Stimulated activated CD4-positive, alpha-beta T cell treated with anti-CD3 and anti-CD28 coated beads, Interleukin-1b, Interleukin-23, amount 100 ng/mL, for 4 hours (primary cell): Measurements from ENCODE around the gene HAUS5.
"Not testable (repeated sequence)": the region's sequence is repeated elsewhere in the genome, so short reads cannot be mapped to it uniquely, and the experiment has no call there.

Experiments used
- DNase-seq, 2 donors: peaks; one replicate each; pipeline ENCODE4 v3.0.0-alpha.2; 2020; ENCODE audit warnings: low read depth in 2 of 2

Gene HAUS5, protein sequence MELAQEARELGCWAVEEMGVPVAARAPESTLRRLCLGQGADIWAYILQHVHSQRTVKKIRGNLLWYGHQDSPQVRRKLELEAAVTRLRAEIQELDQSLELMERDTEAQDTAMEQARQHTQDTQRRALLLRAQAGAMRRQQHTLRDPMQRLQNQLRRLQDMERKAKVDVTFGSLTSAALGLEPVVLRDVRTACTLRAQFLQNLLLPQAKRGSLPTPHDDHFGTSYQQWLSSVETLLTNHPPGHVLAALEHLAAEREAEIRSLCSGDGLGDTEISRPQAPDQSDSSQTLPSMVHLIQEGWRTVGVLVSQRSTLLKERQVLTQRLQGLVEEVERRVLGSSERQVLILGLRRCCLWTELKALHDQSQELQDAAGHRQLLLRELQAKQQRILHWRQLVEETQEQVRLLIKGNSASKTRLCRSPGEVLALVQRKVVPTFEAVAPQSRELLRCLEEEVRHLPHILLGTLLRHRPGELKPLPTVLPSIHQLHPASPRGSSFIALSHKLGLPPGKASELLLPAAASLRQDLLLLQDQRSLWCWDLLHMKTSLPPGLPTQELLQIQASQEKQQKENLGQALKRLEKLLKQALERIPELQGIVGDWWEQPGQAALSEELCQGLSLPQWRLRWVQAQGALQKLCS

DNA sequence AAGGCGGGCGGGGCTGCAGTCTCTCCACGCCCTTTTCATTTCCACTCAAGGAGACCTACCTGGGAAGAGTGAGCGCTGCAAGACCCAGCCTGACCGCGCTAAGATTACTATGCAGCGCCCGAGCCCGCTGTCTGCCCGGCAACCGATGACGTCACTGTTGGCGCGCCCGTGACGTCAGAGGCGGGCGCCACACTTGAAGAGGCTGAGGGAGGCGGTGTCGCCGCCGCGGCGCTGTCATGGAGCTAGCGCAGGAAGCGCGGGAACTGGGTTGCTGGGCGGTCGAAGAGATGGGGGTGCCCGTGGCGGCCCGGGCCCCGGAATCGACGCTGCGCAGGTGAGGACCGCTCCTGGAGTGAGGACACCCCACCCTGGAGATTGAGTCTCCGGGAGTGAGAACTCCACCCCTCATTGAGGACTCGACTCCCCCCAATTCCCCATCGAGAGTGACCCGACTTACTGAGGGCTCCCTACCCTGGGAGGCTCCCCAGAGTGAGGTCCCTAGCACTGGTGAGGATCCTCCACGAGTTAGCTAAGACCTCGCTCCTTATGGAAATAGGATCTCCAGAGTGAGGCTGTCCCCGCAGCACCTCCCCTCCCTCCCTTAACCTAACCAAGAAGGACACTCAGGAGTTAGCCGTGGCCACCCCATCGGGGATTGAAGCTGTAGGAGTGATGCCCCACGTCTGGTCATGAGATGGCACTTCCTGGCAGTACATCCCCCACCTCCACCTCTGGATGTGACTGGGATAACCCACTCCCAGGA is at the start of gene HAUS5:
Gene HAUS5 (plus strand): TSS at position 177 of the 763 bp plus-strand sequence. CDS start 60 bp downstream, at position 237.
- peak; percentile 95 for DNase-seq

DNA sequence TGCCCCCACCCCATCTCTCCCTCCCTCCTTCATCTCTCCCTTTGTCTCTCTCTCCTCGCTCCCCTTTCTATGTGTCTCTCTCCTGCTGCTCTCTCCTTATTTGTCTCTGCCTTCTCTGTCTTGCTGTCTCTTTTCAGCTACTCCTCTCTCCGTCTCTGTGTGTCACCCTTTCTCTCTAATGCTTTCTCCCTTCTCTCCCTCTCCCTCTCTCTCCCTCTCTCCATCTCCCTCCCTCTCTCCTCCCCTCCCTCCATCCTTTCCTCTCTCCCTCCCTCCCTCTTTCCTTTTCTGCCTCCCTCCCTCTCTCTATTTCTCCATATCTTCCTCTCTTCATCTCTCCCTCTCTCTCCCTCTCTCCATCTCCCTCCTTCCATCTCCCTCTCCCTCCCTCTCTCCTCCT is 49.8 kb upstream of the HAUS5 start:
- DNase-seq: no peak

DNA sequence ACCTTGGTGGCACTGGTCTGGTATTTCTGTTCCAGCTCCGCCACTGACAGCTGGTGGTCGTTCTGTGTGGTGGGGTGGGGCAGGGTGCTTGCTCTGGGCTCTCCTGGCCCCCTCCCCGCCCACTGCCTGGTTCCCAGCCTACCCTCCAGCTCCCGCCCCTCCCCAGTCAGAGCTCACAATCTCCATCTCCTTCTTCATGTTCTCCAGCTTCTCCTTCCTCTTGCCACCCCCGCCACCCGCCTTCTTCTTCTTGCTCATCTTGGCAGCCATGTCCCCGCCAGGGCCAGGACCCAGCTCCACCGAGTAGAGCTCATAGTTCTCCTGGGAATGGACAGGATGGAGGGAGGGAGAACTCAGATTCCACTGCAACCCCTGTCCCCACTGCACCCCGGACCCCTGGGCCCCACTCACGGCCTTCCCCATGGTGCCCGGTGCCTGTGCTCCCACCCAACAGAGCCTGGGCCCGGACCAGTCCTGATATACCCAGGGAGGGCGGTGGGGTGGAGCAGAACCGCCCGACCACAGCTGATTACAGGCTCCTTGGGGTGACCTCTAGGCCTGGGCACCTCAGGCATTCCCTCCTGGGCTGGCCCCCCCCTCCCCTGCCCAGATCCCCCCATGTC is 49.2 kb upstream of the HAUS5 start, which contains the start of gene ATP4A:
Gene ATP4A (minus strand): TSS at position 452 of the 623 bp plus-strand sequence. CDS start 29 bp downstream, at position 423.
- no peak for DNase-seq

DNA sequence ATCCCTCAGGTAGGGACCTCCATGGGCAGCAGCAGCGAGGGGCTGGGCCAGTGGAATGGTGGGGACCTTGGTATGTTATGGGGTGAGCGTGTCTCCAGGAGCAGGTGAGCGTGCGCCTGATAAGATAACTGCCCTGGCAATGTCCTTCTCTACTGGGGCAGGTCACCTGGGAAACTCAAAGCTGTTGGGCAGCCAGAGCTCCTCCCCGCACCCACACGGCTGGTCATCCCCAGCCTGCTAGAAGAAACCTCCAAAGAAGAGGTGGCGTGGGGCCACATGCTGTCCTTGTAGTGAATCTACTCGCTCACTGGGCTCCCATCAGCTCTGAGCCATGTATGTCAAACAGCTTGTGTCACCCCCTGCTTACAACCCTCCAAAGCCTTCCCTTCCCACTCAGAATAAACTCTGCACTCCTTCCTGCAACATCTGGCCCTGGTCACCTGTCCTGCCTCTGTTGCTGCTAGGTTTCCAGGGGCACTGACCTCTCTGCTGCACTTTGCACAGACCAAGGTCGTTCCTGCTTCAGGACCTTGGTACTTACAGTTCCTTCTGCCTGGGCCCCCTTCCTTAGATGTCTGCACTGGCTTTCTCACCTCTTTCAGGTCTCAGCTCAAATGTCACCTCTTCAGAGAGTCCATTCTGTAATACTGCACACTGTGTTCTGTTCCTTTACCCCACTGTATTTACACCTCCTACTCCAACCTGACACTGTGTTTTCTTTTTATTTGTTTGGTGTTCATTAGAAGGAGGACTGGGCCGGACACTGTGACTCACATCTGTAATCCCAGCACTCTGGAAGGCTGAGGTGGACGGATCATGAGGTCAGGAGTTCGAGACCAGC is 47.3 kb upstream of the HAUS5 start:
- no peak for DNase-seq

DNA sequence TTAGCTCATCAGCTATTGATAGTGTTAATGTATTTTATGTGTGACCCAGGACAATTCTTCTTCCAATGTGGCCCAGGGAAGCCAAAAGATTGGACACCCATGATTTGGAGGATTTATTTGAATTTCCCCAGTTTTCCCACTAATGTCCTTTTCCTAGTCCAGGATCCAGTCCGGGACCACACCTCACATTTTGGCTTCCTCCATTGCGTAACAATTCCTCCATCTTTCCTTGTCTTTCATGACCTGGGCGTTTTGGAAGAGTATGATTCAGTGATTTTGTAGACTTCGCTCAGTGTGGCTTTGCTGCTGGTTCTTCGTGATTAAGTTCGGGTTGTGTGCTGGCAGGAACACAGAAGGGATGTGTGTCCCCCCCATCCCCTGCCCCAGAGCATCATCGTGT is 45.8 kb upstream of the HAUS5 start:
- DNase-seq: no peak

DNA sequence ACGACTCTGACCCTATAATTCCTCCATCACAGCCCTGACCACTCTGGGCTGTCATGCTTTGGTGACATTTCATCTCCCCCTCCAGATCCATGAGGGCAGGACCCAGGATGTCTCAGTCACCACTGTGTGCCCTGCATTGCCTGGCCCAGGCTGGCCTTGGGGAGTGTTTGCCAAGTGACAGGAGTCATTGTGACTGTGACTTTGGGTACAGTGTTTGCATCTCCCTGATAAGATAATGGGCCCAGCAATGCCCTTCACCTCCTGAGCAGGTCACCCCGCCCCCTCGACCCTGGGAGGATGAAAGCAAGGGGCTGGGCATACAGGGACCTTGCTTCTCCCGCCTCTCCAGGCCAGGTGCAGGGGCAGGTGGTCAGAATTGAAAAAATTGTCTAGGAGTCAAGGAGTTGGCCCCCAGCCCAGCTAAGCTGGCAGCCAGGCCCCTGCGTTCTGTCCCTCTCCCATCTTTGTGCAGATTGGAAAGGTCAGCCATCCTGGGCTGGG is 43.2 kb upstream of the HAUS5 start:
- no peak for DNase-seq

DNA sequence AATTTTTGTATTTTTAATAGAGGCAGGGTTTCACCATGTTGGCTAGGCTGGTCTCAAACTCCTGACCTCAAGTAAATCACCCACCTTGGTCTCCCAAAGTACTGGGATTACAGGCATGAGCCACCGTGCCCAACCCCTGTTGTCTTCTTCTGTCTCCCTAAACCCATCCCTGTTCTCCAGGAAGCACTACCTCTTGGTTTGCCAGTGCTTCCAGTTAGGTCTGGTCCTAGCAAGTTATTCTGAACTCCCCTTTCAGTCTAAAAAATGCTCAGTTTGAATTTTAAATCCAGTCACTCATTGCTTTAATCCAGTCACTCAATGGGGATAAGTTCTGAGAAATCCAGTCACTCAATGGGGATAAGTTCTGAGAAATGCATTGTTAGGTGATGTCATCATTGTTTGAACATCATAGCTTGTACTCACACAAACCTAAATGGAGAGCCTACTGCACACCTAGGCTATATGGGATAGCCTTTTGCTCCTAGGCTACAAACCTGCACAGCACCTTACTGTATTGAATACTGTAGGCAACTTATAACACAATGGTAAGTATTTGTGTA is 41.0 kb upstream of the HAUS5 start:
- no peak for DNase-seq

DNA sequence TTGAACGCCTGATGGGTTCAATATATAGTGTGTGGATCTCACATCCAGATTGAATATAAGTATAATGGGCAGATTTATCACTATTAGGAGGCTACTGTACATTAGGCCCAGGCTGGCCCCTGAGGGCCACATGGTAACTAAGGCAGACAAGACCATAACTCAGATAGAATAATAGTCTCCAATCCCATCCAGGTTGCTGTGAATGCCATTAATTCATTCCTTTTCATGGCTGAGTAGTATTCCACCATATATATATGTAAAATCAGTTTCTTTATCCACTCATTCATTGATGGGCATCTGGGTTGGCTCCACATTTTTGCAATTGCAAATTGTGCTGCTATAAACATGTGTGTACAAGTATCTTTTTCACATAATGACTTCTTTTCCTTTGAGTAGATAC is 34.6 kb upstream of the HAUS5 start:
- DNase-seq: no peak

DNA sequence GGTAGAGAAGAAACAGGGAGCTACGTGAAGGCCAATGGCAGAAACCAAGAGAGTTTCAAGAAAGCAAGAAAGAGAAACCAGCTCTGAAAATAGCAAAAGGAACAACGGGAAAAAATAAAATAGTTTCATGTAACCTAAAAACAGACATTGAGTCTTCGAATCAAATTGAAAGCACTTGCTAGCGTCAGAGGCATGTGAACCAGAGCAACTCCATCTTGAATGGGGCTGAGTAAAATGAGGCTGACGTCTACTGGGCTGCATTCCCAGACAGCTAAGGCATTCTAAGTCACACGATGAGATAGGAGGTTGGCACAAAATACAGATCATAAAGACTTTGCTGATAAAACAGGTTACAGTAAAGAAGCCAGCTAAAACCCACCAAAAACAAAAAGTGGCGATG is 33.8 kb upstream of the HAUS5 start:
- DNase-seq: no peak

DNA sequence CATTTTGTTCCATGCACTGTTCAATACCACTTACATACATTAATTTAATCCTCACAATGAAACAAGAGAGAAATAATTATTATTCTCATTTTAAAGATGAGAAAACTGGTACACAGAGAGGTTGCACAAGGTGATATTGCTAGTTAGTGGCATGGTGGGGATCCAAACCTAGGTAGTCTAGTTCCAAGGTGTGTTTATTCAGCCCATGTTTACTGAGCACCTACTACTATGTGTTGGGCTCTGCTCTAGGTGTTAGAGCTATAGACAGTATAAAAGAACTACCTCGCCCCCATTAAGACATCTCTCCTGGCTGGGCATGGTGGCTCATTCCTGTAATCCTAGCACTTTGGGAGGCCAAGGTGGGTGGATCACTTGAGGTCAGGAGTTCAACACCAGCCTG is 29.8 kb upstream of the HAUS5 start:
- DNase-seq: no peak

DNA sequence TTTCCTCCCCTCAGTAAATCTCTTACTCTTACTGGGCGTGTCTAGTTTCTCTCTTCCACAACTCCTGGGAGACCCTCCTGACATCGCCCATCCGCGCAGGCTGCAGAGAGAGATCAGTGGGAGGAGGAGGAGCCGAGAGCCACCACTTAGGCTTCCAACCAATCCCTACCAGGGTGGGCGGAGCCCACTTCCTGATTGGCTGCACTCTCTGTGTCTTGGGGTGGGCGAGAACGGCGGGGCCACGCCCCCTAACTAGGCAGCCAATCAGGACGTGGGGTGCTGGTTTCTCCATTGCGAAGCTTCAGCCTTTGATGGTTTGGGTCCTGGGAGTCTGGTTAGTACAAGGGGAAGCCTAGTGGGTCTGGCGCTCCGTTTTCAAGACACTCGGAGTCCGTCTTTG is 26.7 kb upstream of the HAUS5 start, which contains the start of gene PMIS2:
Gene PMIS2 (plus strand): TSS at position 326 of the 400 bp plus-strand sequence. CDS start 87 bp downstream, outside the sequence.
- DNase-seq: no peak

DNA sequence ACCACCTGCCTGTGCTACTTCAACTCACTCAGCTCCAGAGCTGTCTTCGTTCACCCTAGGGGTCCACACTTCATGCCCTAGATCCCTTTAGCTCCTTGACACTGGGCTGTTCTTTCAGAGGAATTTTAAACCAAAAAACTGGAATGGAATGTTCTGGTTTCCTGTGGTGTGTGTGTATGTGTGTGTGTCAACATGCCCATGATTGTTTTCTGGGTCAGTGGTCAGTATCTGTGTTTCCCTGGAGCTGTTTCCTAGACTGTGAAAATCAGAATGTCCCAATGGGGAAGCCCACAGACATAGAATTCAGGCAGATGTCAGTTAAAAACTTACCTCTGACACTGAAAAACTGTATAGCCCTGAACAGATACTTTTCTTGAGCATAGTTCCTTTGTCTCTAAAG is 25.2 kb upstream of the HAUS5 start:
- no peak for DNase-seq

DNA sequence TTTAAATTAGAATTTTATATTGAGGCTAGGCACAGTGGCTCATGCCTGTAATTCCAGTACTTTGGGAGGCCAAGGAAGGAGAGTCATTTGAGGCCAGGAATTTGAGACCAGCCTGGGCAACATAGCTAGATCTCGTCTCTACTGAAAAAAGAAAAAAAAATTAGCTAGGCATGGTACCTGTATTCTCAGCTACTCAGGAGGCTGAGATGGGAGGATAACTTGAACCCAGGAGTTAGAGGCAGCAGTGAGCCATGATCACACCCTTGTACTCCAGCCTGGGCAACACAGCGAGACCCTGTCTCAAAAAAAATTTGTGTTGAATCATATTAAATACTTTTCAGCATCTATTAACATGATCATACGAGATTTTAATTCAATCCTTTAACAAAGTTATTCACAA is 21.7 kb upstream of the HAUS5 start:
- no peak for DNase-seq

DNA sequence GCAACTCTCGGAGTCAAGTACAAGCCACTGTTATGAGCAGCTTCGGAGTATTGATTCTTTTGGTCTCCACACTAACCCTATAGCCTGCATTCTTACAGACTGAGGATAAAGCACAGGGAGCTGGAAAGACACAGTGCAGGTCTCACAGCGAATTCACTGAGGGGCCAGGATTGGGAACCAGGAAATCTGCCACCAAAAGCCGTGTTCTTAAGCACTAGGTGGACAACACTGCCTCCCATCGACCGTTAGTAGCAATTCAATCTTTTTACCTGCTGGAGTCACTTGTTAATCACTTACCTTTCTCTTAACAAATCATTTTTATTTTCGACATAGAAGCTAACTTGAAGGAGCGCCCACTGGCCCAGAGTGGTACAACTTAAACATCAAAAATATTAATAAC is 20.3 kb upstream of the HAUS5 start:
- no peak for DNase-seq

DNA sequence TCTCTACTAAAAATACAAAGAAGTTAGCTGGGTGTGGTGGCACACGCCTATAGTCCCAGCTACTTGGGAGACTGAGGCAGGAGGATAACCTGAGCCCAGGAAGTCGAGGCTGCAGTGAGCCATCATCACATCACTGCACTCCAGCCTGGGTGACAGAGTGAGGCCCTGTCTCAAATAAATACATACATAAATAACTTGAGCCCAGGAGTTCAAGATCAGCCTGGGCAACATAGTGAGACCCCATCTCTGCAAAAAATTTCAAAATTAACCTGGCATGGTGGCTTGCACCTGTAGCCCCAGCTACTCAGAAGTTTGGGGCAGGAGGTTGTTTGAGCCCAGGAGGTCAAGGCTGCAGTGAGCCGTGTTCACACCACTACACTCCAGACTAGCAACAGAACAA is 17.5 kb upstream of the HAUS5 start:
- not testable (repeated sequence) for DNase-seq

DNA sequence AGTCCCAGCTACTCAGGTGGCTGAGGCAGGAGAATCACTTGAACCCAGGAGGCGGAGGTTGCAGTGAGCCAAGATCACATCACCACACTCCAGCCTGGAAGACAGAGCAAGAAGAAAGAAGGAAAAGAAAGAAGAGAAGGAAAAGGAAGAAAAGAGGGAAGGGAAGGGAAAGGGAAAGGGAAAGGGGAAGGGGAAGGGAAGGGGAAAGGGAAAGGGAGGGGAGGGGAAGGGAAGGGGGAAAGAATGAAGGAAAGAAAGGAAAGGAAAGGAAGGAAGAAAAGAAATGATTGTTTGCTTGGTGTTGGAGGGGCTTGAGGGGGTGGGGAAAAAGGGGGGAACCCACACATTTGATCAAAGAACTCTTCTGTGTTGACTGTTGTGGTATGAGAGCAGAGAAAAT is 16.6 kb upstream of the HAUS5 start:
- DNase-seq: no peak

DNA sequence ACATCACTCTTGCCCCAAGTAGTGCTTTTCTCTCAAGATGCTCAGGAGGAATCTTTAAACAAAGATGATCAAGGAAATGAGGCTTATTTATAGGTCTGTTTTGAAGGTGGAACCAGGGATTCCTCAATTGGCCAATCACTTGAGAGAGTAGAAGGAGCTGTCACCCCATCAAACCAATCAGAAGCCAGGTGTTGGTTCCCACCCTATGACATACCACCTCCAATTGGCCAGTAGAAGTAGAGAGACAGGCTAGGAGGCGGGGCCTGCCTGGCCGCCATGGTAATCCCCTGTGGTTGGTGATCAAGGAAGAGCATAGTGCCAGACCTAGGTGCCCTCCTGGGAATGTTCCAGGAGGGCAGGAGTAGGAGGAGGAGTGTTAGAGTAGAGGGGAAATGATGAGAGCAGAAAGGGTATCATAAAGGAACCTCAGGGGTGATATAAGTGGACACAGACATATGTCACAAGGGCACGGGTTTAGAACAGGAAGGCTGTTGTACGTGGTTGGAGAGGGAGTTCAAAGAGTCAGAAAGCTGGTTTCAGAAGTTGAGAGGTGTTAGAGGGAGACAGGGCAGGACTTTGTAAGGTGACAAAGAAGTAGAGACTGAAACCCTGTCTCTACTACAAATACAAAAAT is 16.1 kb upstream of the HAUS5 start:
- no peak for DNase-seq

DNA sequence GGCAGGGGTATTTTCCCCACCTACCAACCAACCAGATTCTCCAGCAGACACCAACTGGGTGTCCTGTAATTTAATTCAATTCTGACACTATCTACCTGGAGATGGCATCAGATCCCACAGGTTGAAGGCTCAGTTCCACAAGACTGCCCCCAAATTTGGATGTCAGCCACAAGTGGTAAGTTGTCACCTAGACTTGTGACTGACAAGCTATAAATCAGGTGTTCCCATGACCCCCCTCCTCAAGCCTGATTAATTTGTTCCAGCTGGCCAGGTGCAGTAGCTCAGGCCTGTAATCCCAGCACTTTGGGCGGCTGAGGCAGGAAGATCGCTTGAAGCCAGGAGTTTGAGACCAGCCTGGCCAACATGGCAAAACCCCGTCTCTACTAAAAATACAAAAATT is 10.6 kb upstream of the HAUS5 start:
- DNase-seq: no peak

DNA sequence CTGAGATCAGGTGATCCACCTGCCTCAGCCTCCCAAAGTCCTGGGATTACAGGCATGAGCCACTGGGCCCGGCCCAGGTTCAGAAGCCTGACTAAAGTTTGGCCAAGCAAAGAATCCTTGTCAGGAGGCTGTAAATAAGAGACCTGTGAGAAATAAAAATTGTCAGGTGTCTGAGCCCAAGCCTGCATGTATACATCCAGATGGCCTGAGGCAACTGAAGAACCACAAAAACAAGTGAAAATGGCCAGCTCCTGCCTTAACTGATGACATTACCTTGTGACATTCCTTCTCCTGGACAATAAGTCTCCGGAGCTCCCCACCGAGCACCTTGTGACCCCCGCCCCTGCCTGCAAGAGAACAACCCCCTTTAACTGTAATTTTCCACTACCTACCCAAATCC is 8.1 kb upstream of the HAUS5 start:
- not testable (repeated sequence) for DNase-seq

DNA sequence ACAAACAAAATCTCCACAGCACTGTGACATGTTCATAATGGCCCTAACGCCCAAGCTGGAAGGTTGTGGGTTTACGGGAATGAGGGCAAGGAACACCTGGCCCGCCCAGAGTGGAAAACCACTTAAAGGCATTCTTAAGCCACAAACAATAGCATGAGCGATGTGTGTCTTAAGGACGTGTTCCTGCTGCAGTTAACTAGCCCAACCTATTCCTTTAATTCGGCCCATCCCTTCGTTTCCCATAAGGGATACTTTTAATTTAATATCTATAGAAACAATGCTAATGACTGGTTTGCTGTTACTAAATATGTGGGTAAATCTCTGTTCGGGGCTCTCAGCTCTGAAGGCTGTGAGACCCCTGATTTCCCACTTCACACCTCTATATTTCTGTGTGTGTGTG is 5.4 kb upstream of the HAUS5 start:
- DNase-seq: not testable (repeated sequence)
